ENCODE results near the gene LRBA.
"Not testable (repeated sequence)": the region's sequence is repeated elsewhere in the genome, so short reads cannot be mapped to it uniquely, and the experiment has no call there.

The LRBA gene

GRCh38 chr4:150543042-150543441 lies 472.0 kb downstream of the LRBA start:
- Histone ChIP-seq H3K9me3 (ENCODE audit: low read length) (no peaks in the 10 kb centered on the region), H3K27ac (ENCODE audit: low read depth, low read length) (no peak overlapping the region), H3K9ac (ENCODE audit: low read length) (no peak overlapping the region), H3K4me3 (ENCODE audit: low read depth in 1 of 2, low read length in 2 of 2) (no peak overlapping the region), H3K27me3 (ENCODE audit: control insufficient read depth in 1 of 2, insufficient read depth in 2 of 2, low read length in 2 of 2) (no peaks in the 10 kb centered on the region), H3K4me1 (ENCODE audit: insufficient read depth, low read length) (peaks cover 7% of the 10 kb centered on the region), H3K36me3 (ENCODE audit: insufficient read depth, low read length) (no peaks in the 10 kb centered on the region)

- H3K27me3 ChIP-seq (ENCODE audit: control insufficient read depth in 1 of 2, insufficient read depth in 2 of 2, low read length in 2 of 2) = no peaks in the 10 kb centered on the region
- H3K27ac ChIP-seq (ENCODE audit: low read depth, low read length) = no peak overlapping the region
- H3K9me3 ChIP-seq (ENCODE audit: low read length) = no peaks in the 10 kb centered on the region
- peaks cover 7% of the 10 kb centered on the region for H3K4me1 ChIP-seq (ENCODE audit: insufficient read depth, low read length)
- no peak overlapping the region for H3K9ac ChIP-seq (ENCODE audit: low read length)
- H3K4me3 ChIP-seq (ENCODE audit: low read depth in 1 of 2, low read length in 2 of 2) = no peak overlapping the region
- no peaks in the 10 kb centered on the region for H3K36me3 ChIP-seq (ENCODE audit: insufficient read depth, low read length)
Measured at GRCh38 chr4:150541681-150542080, 473.4 kb downstream of the LRBA start.

GRCh38 chr4:150540959-150541360 lies 474.1 kb downstream of the LRBA start:
- Histone ChIP-seq H3K36me3 (ENCODE audit: insufficient read depth, low read length) (no peaks in the 10 kb centered on the region), H3K27ac (ENCODE audit: low read depth, low read length) (no peak overlapping the region)

DNA sequence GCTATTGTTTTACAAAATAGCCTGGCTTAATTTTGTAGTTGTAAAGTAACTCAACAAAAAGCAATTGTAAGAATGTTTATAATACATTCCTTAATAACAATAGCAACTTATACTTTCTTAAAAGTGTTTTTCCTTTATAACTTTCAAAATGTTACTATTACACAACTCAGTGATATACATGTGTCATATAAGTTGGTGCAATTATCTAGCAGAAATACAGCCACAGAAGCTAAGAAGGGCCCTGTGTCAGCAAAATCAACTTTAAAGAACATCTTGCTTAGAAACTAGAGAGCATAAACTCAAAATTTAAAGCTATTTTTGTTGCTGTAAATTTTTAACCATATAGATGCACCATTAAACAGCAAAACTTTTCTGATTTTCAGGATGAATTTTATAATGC lies 474.5 kb downstream of the LRBA start:
- Histone ChIP-seq H3K27ac (ENCODE audit: low read depth, low read length) (no peak overlapping the region), H3K27me3 (ENCODE audit: control insufficient read depth in 1 of 2, insufficient read depth in 2 of 2, low read length in 2 of 2) (no peaks in the 10 kb centered on the region), H3K9me3 (ENCODE audit: low read length) (no peaks in the 10 kb centered on the region), H3K4me3 (ENCODE audit: low read depth in 1 of 2, low read length in 2 of 2) (no peak overlapping the region), H3K36me3 (ENCODE audit: insufficient read depth, low read length) (no peaks in the 10 kb centered on the region), H3K4me1 (ENCODE audit: insufficient read depth, low read length) (peaks cover 7% of the 10 kb centered on the region), H3K9ac (ENCODE audit: low read length) (no peak overlapping the region)

More at GRCh38 chr4:150540959-150541360, 474.1 kb downstream of the LRBA start:
- H3K4me3 ChIP-seq (ENCODE audit: low read depth in 1 of 2, low read length in 2 of 2) = no peak overlapping the region
- H3K27me3 ChIP-seq (ENCODE audit: control insufficient read depth in 1 of 2, insufficient read depth in 2 of 2, low read length in 2 of 2) = no peaks in the 10 kb centered on the region
- H3K9me3 ChIP-seq (ENCODE audit: low read length) = no peaks in the 10 kb centered on the region
- H3K9ac ChIP-seq (ENCODE audit: low read length) = no peak overlapping the region
- peaks cover 7% of the 10 kb centered on the region for H3K4me1 ChIP-seq (ENCODE audit: insufficient read depth, low read length)

DNA sequence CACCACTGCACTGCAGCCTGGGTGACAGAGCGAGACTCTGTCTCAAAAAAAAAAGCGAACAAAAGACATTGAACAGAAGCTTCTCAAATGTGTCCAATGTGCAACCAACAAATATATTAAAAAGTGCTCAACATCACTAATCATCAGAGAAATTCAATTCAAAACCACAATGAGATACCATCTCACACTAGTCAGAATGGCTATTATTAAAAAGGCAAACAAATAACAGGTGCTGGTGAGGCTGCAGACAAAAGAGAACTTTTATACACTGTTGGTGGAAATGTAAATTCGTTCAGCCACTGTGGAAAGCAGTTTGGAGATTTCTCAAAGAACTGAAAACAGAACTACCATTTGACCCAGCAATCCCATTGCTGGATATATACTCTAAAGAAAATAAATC lies 477.2 kb downstream of the LRBA start:
- H3K9me3 ChIP-seq (ENCODE audit: low read length); H3K4me1 ChIP-seq (ENCODE audit: insufficient read depth, low read length); H3K36me3 ChIP-seq (ENCODE audit: insufficient read depth, low read length); H3K4me3 ChIP-seq (ENCODE audit: low read depth in 1 of 2, low read length in 2 of 2); H3K9ac ChIP-seq (ENCODE audit: low read length); H3K27me3 ChIP-seq (ENCODE audit: control insufficient read depth in 1 of 2, insufficient read depth in 2 of 2, low read length in 2 of 2); H3K27ac ChIP-seq (ENCODE audit: low read depth, low read length): not testable (repeated sequence)

GRCh38 chr4:150534818-150535217 lies 480.3 kb downstream of the LRBA start:
- Histone ChIP-seq H3K27ac (ENCODE audit: low read depth, low read length) (no peak overlapping the region), H3K36me3 (ENCODE audit: insufficient read depth, low read length) (no peaks in the 10 kb centered on the region), H3K4me3 (ENCODE audit: low read depth in 1 of 2, low read length in 2 of 2) (no peak overlapping the region), H3K9me3 (ENCODE audit: low read length) (no peaks in the 10 kb centered on the region), H3K4me1 (ENCODE audit: insufficient read depth, low read length) (no peaks in the 10 kb centered on the region), H3K27me3 (ENCODE audit: control insufficient read depth in 1 of 2, insufficient read depth in 2 of 2, low read length in 2 of 2) (no peaks in the 10 kb centered on the region), H3K9ac (ENCODE audit: low read length) (no peak overlapping the region)

DNA sequence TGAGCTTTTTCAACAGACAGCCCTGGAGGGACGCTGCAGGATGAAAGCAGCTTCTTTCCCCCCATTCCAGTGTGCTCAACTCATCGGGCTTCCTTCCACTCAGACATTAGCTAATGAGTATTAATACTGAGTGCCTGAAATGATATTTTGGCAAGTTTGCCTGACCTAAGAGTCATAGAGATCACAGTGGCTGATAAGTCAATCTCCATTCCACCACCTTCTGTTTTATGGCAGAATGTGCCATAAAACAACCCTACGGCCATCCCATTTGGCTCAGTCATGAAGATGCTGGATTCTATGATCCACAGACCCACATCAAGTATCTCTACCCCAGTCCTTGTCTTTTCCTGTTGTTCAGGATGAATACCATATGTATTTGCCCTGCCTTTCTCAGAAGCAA lies 481.4 kb downstream of the LRBA start:
- no peak overlapping the region for H3K9ac ChIP-seq (ENCODE audit: low read length)
- no peak overlapping the region for H3K27ac ChIP-seq (ENCODE audit: low read depth, low read length)
- H3K4me1 ChIP-seq (ENCODE audit: insufficient read depth, low read length) = no peaks in the 10 kb centered on the region
- no peaks in the 10 kb centered on the region for H3K27me3 ChIP-seq (ENCODE audit: control insufficient read depth in 1 of 2, insufficient read depth in 2 of 2, low read length in 2 of 2)
- no peak overlapping the region for H3K4me3 ChIP-seq (ENCODE audit: low read depth in 1 of 2, low read length in 2 of 2)
- H3K9me3 ChIP-seq (ENCODE audit: low read length) = no peaks in the 10 kb centered on the region
- no peaks in the 10 kb centered on the region for H3K36me3 ChIP-seq (ENCODE audit: insufficient read depth, low read length)

GRCh38 chr4:150525321-150525868 lies 489.7 kb downstream of the LRBA start:
- no peaks in the 10 kb centered on the region for H3K4me1 ChIP-seq (ENCODE audit: insufficient read depth, low read length)
- no peaks in the 10 kb centered on the region for H3K36me3 ChIP-seq (ENCODE audit: insufficient read depth, low read length)
- H3K9me3 ChIP-seq (ENCODE audit: low read length) = no peaks in the 10 kb centered on the region
- no peak overlapping the region for H3K4me3 ChIP-seq (ENCODE audit: low read depth in 1 of 2, low read length in 2 of 2)
- H3K9ac ChIP-seq (ENCODE audit: low read length) = no peak overlapping the region
- no peaks in the 10 kb centered on the region for H3K27me3 ChIP-seq (ENCODE audit: control insufficient read depth in 1 of 2, insufficient read depth in 2 of 2, low read length in 2 of 2)
- no peak overlapping the region for H3K27ac ChIP-seq (ENCODE audit: low read depth, low read length)

DNA sequence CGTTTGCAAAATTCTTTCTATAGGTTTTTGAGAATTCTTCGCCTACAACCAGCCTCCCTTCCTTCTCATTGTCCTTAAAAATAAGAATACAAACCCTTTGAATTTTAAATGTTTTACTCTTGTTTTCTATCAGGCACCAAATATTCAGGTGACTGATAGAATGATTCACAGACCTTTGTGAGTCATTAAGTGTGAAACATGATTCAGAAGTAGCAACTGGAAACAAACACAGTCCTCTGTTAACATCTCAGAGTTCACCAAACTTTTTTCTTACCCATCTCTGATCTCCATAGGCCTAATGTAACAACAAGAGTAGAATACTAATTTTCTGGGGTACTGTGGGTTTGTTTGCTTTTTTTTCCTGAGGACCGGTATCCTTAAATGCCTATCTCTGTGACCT lies 496.5 kb downstream of the LRBA start:
- Histone ChIP-seq H3K27ac (ENCODE audit: low read depth, low read length) (no peak overlapping the region), H3K9ac (ENCODE audit: low read length) (no peak overlapping the region), H3K27me3 (ENCODE audit: control insufficient read depth in 1 of 2, insufficient read depth in 2 of 2, low read length in 2 of 2) (no peaks in the 10 kb centered on the region), H3K36me3 (ENCODE audit: insufficient read depth, low read length) (no peaks in the 10 kb centered on the region), H3K4me3 (ENCODE audit: low read depth in 1 of 2, low read length in 2 of 2) (no peak overlapping the region), H3K4me1 (ENCODE audit: insufficient read depth, low read length) (peaks cover 6% of the 10 kb centered on the region), H3K9me3 (ENCODE audit: low read length) (no peaks in the 10 kb centered on the region)

DNA sequence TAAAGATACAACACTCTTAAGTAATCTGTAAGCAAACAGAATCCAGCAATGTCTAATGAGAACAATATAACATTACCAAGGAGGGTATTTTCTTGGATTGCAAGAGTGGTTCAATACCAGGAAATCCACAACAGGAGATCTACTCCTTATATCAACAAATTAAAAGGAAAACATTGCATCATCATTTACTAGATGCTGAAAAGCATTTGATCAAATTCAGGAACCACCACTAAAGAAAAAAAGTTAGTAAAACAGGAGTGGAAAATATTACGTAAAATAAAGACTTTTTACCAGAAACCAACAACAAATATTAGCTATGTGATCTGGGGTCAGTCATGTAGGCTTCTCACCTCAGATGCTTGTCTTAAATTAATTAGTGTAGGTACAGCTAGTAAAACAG lies 499.9 kb downstream of the LRBA start:
- H3K4me3 ChIP-seq (ENCODE audit: low read depth in 1 of 2, low read length in 2 of 2) = no peak overlapping the region
- H3K4me1 ChIP-seq (ENCODE audit: insufficient read depth, low read length) = peaks cover 16% of the 10 kb centered on the region
- no peak overlapping the region for H3K9ac ChIP-seq (ENCODE audit: low read length)
- H3K9me3 ChIP-seq (ENCODE audit: low read length) = no peaks in the 10 kb centered on the region
- no peaks in the 10 kb centered on the region for H3K36me3 ChIP-seq (ENCODE audit: insufficient read depth, low read length)
- H3K27ac ChIP-seq (ENCODE audit: low read depth, low read length) = no peak overlapping the region
- no peaks in the 10 kb centered on the region for H3K27me3 ChIP-seq (ENCODE audit: control insufficient read depth in 1 of 2, insufficient read depth in 2 of 2, low read length in 2 of 2)

- Histone ChIP-seq H3K27me3 (ENCODE audit: control insufficient read depth in 1 of 2, insufficient read depth in 2 of 2, low read length in 2 of 2) (no peaks in the 10 kb centered on the region), H3K9me3 (ENCODE audit: low read length) (no peaks in the 10 kb centered on the region), H3K9ac (ENCODE audit: low read length) (no peak overlapping the region), H3K27ac (ENCODE audit: low read depth, low read length) (no peak overlapping the region), H3K36me3 (ENCODE audit: insufficient read depth, low read length) (no peaks in the 10 kb centered on the region), H3K4me1 (ENCODE audit: insufficient read depth, low read length) (peaks cover 20% of the 10 kb centered on the region), H3K4me3 (ENCODE audit: low read depth in 1 of 2, low read length in 2 of 2) (no peak overlapping the region)
Measured at GRCh38 chr4:150514709-150515108, 500.4 kb downstream of the LRBA start.

DNA sequence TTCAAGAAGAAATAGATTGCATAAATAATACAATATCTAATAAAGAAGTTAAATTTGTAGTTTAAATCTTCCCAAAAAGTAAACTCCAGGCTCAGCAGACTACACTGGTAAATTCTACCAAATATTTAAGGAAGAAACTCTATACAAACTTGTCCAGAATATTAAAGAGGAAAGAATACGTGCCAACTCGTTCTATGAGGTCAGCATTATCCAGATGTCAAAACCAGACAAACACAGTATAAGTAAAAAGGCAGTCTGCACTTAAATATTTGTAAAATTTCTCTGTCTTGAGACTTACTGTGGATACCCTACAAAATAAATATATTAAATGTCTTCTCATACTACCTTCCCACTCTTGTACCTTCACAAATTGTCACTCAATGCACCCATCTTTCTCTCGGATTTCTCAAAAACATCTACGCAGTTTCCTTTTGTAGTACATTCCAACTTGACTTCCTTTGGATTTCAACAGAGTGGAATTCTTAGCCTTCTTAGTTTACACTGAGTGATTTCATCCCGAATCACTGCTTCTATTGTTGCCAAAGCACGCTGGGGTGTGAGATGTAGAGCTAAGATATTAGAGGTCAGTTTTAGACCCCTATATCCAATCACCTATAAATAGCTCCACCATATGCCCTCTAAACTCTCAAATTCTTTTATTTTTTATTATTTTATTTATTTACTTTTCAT lies 504.8 kb downstream of the LRBA start:
- Histone ChIP-seq H3K9me3 (ENCODE audit: low read length) (no peaks in the 10 kb centered on the region), H3K4me1 (ENCODE audit: insufficient read depth, low read length) (peaks cover 23% of the 10 kb centered on the region), H3K36me3 (ENCODE audit: insufficient read depth, low read length) (no peaks in the 10 kb centered on the region), H3K27ac (ENCODE audit: low read depth, low read length) (peak overlapping the region; percentile 68), H3K9ac (ENCODE audit: low read length) (no peak overlapping the region), H3K27me3 (ENCODE audit: control insufficient read depth in 1 of 2, insufficient read depth in 2 of 2, low read length in 2 of 2) (no peaks in the 10 kb centered on the region), H3K4me3 (ENCODE audit: low read depth in 1 of 2, low read length in 2 of 2) (peak overlapping the region; percentile 0 to 31)
